PC-9 (cell line): ENCODE data around the gene ACSM5. TPM values are rescaled to one million over a fixed set of nuclear protein-coding genes. Genes with fewer than 3 reads are reported as not detected.

ENCODE experiments used
- BruUV-seq: library from RNA; stranded (reverse); fragments of 400-500 nt; replicated peaks from 2 replicates; lab custom pipeline; 2021; lab: Mats Ljungman, UMichigan
- CTCF ChIA-PET: fragments of 300-600 bp; sonication (Branson Sonifier 250); formaldehyde crosslinking; loops from one replicate; lab custom pipeline; 2022; ENCODE audit warnings: antibody characterized with exemption; lab: Charles Lee
- POLR2A ChIA-PET: fragments of 300-600 bp; sonication (Branson Sonifier 250); formaldehyde crosslinking; loops from one replicate; lab custom pipeline; 2022; ENCODE audit warnings: antibody characterized with exemption; ENCODE audit not compliant: unreplicated experiment; lab: Charles Lee
- DNase-seq, 2 experiments: peaks; one replicate each; pipeline versions ENCODE4 v3.0.0 to v3.0.0-alpha.2; 2015 to 2022; ENCODE audit warnings: mixed read lengths in 1 of 2
- H2AFZ ChIP-seq: fragments of 200-600 bp; sonication (generic); 2 replicates; pipeline ENCODE4 v1.8.1; 2017; ENCODE audit warnings: antibody characterized with exemption
- H3F3A ChIP-seq: fragments of 200-600 bp; sonication (generic); 2 replicates; pipeline ENCODE4 v1.8.1; 2017; ENCODE audit warnings: antibody characterized with exemption, mild to moderate bottlenecking, low read depth; ENCODE audit not compliant: insufficient read depth
- H3K27ac ChIP-seq: fragments of 200-600 bp; sonication (generic); 2 replicates; pipeline ENCODE4 v1.6.1; 2016; ENCODE audit warnings: mixed run types
- H3K27me3 ChIP-seq: fragments of 200-600 bp; sonication (generic); 2 replicates; pipeline ENCODE4 v1.6.1; 2016; ENCODE audit warnings: low read depth, mixed run types; ENCODE audit not compliant: insufficient read depth
- H3K36me3 ChIP-seq: fragments of 200-600 bp; sonication (generic); 2 replicates; pipeline ENCODE4 v1.6.1; 2016; ENCODE audit warnings: low read depth, mixed run types
- H3K4me1 ChIP-seq: fragments of 200-600 bp; sonication (generic); replicated peaks from 2 replicates; pipeline ENCODE4 v1.6.1; 2016; ENCODE audit warnings: mixed run types; ENCODE audit not compliant: insufficient read depth
- H3K4me2 ChIP-seq: fragments of 200-600 bp; sonication (generic); 2 replicates; pipeline ENCODE4 v1.6.1; 2017; ENCODE audit warnings: mixed run types
- H3K4me3 ChIP-seq: fragments of 200-600 bp; sonication (generic); 2 replicates; pipeline ENCODE4 v1.6.1; 2016; ENCODE audit warnings: mixed run types
- H3K79me2 ChIP-seq: fragments of 200-600 bp; sonication (generic); 2 replicates; pipeline ENCODE4 v1.6.1; 2017; ENCODE audit warnings: low read depth, mixed run types
- H3K9me2 ChIP-seq: fragments of 200-600 bp; sonication (generic); 2 replicates; pipeline ENCODE4 v1.8.1; 2017; ENCODE audit warnings: mild to moderate bottlenecking; ENCODE audit not compliant: insufficient read depth
- H3K9me3 ChIP-seq: fragments of 200-600 bp; sonication (generic); 2 replicates; pipeline ENCODE4 v1.8.1; 2016; ENCODE audit warnings: low read depth; ENCODE audit not compliant: insufficient read depth
- H4K20me1 ChIP-seq: fragments of 200-600 bp; sonication (generic); 2 replicates; pipeline ENCODE4 v1.8.1; 2017; ENCODE audit not compliant: insufficient read depth
- EZH2 ChIP-seq: fragments of 200-600 bp; sonication (generic); IDR thresholded peaks from 2 replicates; pipeline ENCODE4 v1.8.0; 2017; ENCODE audit warnings: antibody characterized with exemption, low read depth
- intact Hi-C: fragments of 100-400 bp; cut with micrococcal nuclease; formaldehyde crosslinking; loops from one replicate; pipeline ENCODE4 v1.10.0; 2022; ENCODE audit not compliant: unreplicated experiment
- total RNA-seq: library from RNA; stranded (reverse); gene quantifications from 2 replicates; pipeline ENCODE4 v1.2.3, GENCODE V29; 2021
- TF ChIP-seq, protein P1 (sequence below): fragments of 200-600 bp; sonication (generic); conservative IDR thresholded peaks from 2 replicates; pipeline ENCODE4 v1.6.1; 2017; ENCODE audit warnings: mixed run types, antibody characterized with exemption, mild to moderate bottlenecking, moderate library complexity

ACSM5 gene
- total RNA-seq, 1 experiment from 2014 or later = not detected

DNA sequence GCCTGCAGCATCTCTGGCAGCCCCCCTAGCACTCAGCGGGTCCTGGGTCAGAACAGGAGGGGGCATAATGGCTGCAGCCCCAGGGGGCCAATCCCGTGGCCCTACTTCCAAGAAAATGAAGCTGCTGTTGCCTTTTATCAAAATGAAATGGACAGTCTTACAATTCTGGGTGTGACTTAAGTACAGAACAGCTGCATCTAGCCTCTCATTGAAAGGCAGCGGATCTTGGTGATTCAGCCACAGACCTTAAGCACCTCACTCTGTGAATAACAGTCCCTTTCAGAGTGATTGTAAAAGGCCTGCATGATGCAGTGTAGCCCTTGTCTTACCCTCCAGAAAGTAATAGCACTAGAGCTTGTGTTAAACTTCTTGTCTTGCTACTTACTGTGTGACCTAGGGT lies 45.3 kb upstream of the ACSM5 start:
- Histone ChIP-seq H3F3A (no peaks in the 10 kb centered on the region), H3K36me3 (no peaks in the 10 kb centered on the region), H3K9me3 (no peaks in the 10 kb centered on the region), H4K20me1 (no peaks in the 10 kb centered on the region), H3K79me2 (no peaks in the 10 kb centered on the region), H3K9me2 (no peaks in the 10 kb centered on the region), H3K4me2 (no peak overlapping the region), H3K27me3 (peaks cover 16% of the 10 kb centered on the region), H3K4me1 (no peaks in the 10 kb centered on the region), H2AFZ (no peak overlapping the region), H3K4me3 (no peak overlapping the region), H3K27ac (no peak overlapping the region)
- intact Hi-C loops = no loop called here
- DNase-seq = no peak
- ChIA-PET CTCF (interaction anchor here (0.6 kb wide), 1 partner anchor 63 kb away, joined by 3 read pairs; no protein-coding TSS in a partner anchor), POLR2A (no interaction called here)
- TF ChIP-seq, protein P1, sequence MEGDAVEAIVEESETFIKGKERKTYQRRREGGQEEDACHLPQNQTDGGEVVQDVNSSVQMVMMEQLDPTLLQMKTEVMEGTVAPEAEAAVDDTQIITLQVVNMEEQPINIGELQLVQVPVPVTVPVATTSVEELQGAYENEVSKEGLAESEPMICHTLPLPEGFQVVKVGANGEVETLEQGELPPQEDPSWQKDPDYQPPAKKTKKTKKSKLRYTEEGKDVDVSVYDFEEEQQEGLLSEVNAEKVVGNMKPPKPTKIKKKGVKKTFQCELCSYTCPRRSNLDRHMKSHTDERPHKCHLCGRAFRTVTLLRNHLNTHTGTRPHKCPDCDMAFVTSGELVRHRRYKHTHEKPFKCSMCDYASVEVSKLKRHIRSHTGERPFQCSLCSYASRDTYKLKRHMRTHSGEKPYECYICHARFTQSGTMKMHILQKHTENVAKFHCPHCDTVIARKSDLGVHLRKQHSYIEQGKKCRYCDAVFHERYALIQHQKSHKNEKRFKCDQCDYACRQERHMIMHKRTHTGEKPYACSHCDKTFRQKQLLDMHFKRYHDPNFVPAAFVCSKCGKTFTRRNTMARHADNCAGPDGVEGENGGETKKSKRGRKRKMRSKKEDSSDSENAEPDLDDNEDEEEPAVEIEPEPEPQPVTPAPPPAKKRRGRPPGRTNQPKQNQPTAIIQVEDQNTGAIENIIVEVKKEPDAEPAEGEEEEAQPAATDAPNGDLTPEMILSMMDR = no peak
- TF ChIP-seq EZH2 = no peak
- BruUV-seq = no TSS peak

DNA sequence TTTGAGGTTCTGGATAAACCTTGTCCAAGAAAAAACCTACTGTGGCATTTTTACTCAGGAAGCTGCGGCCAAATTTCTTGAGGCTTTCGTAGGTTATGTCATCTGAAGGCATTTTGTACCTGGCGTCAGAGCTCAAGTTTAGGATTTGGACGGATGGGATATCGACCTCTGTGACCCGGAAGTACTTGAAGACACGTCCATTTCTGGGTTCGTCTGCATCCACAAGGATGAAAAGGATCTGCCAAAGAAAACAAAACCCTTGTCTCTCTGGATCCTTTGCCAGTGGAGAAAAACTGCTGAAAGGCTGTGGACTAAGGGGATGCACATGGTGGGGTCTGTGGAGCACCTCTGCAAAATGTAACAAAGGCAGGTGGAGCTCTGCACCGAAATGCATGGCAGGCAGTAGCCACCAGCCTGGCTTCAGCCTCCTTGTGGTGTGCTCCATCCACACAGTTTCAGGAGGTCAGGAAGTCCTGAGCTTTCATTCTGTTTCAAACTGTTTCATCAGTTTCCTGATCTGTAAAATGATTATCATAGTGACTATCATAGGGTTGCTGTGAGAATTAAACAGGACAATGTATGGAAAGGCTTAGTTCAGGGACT lies 39.8 kb upstream of the ACSM5 start:
- H3K79me2 ChIP-seq = no peaks in the 10 kb centered on the region
- intact Hi-C loops = no loop called here
- H3K4me2 ChIP-seq = no peak overlapping the region
- POLR2A ChIA-PET = no interaction called here
- DNase-seq = no peak
- no peaks in the 10 kb centered on the region for H3K9me2 ChIP-seq
- H3K27me3 ChIP-seq = no peaks in the 10 kb centered on the region; the same call in 1 of the 2 replicates
- H3F3A ChIP-seq = no peaks in the 10 kb centered on the region
- H3K27ac ChIP-seq = no peak overlapping the region
- no peak overlapping the region for H2AFZ ChIP-seq
- TF ChIP-seq, protein P1 = no peak
- BruUV-seq = no TSS peak
- no peak overlapping the region for H3K4me3 ChIP-seq
- no peaks in the 10 kb centered on the region for H3K4me1 ChIP-seq
- H4K20me1 ChIP-seq = no peaks in the 10 kb centered on the region
- no peaks in the 10 kb centered on the region for H3K36me3 ChIP-seq
- CTCF ChIA-PET = no interaction called here
- H3K9me3 ChIP-seq = no peaks in the 10 kb centered on the region

DNA sequence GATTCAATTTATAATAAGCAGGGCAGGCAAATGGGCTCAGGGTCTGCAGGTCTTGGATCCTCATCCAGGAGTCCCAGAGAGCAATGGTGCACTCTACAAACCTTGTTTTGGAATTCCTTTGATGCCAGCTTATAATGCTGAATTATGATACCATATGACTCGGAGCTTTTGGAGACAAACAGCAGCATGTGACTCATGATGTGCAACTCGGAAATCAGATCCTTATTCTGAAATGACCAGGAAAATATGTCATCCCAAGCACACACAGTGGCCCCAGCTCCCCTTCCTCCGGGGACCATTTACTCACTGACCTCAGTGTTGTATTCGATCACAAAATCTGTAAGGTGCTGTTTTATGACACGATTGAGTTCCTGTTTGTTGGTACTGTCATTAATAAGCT lies 36.6 kb upstream of the ACSM5 start:
- H2AFZ ChIP-seq = no peak overlapping the region
- H3K27me3 ChIP-seq = no peaks in the 10 kb centered on the region
- no peak for DNase-seq
- no peak overlapping the region for H3K4me2 ChIP-seq
- H3F3A ChIP-seq = no peaks in the 10 kb centered on the region
- H3K27ac ChIP-seq = no peak overlapping the region
- TF ChIP-seq, protein P1 = no peak
- TF ChIP-seq EZH2 = no peak
- BruUV-seq = no TSS peak
- no peaks in the 10 kb centered on the region for H3K79me2 ChIP-seq
- ChIA-PET CTCF (no interaction called here), POLR2A (no interaction called here)
- H3K4me1 ChIP-seq = no peaks in the 10 kb centered on the region
- no peaks in the 10 kb centered on the region for H3K36me3 ChIP-seq
- H3K9me3 ChIP-seq = no peaks in the 10 kb centered on the region
- intact Hi-C loops = no loop called here
- no peaks in the 10 kb centered on the region for H4K20me1 ChIP-seq
- H3K4me3 ChIP-seq = no peak overlapping the region
- no peaks in the 10 kb centered on the region for H3K9me2 ChIP-seq
